ENCODE data around the gene SPI1.

Gene SPI1

DNA sequence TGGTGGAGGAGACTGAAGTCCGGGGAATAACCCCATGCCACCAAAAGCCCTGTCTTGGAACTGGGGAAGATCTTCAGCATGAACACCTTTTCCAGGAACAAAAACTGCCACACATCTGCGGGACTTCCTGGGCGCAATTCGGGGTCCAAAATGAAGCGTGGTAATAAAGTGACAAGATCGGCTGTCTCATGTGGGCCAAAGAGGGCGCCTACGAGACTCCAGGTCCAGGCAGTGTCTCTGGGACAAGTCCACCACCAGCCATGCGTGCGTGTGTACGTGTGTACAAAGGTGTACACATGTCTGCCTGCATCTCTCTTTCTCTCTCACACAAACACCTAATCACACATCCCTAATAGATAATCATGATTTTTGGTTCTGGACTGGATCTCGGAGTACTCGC, 16.9 kb downstream of the SPI1 start:
- TF ChIP-seq, protein P1, sequence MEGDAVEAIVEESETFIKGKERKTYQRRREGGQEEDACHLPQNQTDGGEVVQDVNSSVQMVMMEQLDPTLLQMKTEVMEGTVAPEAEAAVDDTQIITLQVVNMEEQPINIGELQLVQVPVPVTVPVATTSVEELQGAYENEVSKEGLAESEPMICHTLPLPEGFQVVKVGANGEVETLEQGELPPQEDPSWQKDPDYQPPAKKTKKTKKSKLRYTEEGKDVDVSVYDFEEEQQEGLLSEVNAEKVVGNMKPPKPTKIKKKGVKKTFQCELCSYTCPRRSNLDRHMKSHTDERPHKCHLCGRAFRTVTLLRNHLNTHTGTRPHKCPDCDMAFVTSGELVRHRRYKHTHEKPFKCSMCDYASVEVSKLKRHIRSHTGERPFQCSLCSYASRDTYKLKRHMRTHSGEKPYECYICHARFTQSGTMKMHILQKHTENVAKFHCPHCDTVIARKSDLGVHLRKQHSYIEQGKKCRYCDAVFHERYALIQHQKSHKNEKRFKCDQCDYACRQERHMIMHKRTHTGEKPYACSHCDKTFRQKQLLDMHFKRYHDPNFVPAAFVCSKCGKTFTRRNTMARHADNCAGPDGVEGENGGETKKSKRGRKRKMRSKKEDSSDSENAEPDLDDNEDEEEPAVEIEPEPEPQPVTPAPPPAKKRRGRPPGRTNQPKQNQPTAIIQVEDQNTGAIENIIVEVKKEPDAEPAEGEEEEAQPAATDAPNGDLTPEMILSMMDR (IDR thresholded peaks at IDR 0.05), result no peak
- no peak overlapping the region for H3K27ac ChIP-seq
- no peak for DNase-seq (ENCODE audit: low spot score)
- H3K4me3 ChIP-seq, result no peak overlapping the region

DNA sequence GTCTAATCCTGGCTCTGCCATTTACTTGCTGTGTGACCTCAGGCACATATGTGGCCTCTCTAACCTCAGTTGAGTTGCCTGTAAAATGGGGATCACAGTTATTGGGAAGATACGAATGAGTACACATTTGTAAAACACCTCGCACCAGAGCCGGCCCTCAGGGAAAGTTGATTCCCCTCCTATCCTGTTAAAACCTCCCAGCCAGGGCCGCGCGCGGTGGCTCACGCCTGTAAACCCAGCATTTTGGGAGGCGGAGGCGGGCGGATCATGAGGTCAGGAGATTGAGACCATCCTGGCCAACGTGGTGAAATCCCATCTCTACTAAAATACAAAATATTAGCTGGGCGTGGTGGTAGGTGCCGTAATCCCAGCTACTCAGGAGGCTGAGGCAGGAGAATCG, 18.0 kb downstream of the SPI1 start:
- DNase-seq (ENCODE audit: low spot score), result no peak
- Histone ChIP-seq H3K27ac (no peak overlapping the region), H3K4me3 (no peak overlapping the region)
- TF ChIP-seq, protein P1 (IDR thresholded peaks at IDR 0.05), result no peak

DNA sequence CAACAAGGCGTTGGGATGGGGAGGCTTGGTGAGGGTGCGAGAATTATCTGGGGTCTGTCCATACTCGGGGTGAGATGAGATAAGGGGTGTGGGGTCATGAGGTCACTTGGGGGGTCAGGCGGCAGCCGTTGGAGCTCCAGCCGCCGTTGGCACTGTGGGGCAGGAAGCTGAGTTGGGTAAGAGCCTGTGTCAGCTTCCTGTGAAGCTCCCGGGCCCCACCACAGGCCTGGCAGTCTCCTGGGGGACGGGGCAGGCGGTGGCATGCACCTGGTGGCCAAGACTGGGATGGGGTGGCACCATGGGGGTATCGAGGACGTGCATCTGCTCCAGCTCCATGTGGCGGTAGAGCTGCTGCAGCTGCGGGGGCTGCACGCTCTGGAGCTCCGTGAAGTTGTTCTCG, 18.8 kb downstream of the SPI1 start:
- Histone ChIP-seq H3K4me3 (no peak overlapping the region), H3K27ac (peak overlapping the region in 1 of 2 donors; percentile 1)
- no peak for DNase-seq (ENCODE audit: low spot score)
- TF ChIP-seq, protein P1 (IDR thresholded peaks at IDR 0.05), result no peak

DNA sequence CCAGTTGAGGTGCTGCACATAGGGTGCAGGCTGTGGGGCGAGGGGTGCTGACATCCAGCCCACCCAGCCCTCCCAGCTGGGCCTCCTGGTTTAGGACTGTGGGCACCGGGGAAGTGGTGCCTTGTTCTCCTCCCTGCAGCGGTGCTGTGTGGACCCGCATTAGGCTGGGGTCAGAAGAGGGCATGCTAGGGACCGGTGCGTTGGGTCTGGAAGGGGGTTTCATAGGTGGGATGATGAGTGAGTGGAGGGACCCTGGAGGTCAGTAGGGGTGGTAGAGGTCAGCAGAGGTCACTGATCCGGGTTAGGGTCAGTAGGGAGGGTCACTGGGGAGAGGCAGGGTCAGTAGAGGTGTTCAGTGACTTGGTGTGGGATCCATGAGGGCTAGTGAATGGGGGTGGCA, 19.2 kb downstream of the SPI1 start:
- no peak for DNase-seq (ENCODE audit: low spot score)
- TF ChIP-seq, protein P1 (IDR thresholded peaks at IDR 0.05), result no peak
- H3K27ac ChIP-seq, result peak overlapping the region in 1 of 2 donors; percentile 1
- no peak overlapping the region for H3K4me3 ChIP-seq

DNA sequence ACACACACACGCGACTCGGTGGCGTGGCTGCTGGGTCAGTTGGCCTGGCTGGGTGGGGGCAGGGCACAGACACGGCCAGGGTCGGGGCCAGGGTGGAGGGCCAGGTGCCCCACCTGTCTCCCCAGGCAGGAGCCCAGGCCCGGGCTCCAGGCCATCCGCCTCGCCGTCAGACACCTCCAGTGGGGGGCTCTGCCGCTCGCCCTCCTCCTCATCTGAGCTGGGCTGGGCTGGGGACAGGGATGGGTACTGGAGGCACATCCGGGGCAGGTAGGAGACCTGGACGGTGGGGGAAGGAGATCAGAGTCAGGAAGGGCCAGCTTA, 19.7 kb downstream of the SPI1 start:
- Histone ChIP-seq H3K27ac (no peak overlapping the region), H3K4me3 (no peak overlapping the region)
- DNase-seq (ENCODE audit: low spot score), result no peak
- TF ChIP-seq, protein P1 (IDR thresholded peaks at IDR 0.05), result no peak

DNA sequence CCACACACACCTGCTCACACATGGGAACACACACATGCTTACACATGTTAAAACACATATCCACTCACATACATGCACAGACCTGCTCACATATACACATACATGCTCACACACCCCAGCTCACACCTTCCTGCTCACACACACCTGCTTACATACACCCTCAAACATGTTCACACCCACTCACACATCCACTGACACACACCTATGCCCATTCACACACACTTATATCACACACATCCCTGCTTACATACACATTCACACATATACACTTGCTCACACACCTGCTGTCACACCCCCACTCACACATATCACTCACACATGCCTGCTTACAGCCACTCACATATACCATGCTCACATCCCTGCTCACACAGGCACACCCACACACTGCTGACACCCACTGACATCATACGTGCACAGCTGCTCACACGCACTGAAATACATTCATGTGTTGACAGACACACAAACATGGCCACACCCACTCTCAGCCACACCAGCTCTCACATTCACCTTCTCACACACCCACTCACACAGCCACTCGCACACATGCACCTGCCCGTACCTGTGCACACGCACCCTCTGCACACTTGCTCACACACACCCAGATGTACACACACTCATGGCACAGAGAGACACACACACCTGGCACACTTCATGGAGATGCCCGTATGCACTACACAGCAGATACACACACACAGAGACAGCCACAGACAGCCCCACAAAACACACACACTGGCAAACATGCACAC, 20.2 kb downstream of the SPI1 start:
- no peak overlapping the region for H3K27ac ChIP-seq
- no peak overlapping the region for H3K4me3 ChIP-seq
- DNase-seq (ENCODE audit: low spot score), result no peak
- TF ChIP-seq, protein P1 (IDR thresholded peaks at IDR 0.05), result no peak

DNA sequence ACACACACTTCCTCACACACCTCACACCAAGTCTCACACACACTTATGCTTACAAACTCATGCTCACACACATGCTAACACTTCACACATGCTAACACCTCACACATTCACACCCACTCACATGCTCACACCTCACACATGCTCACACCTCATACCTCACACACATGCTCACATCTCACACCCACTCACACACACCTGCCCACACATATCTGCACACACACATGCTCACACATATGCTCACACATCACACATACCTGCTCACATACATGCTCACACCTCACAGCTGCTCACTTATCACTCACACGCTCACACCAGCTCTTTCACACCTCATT, 21.4 kb downstream of the SPI1 start:
- Histone ChIP-seq H3K4me3 (no peak overlapping the region), H3K27ac (no peak overlapping the region)
- TF ChIP-seq, protein P1 (IDR thresholded peaks at IDR 0.05), result no peak
- no peak for DNase-seq (ENCODE audit: low spot score)

Measured in coronary artery (tissue), 2 donors.